ENCODE results near the gene ATAD3B. TPM values are rescaled to one million over a fixed set of nuclear protein-coding genes. Genes with fewer than 3 reads are reported as not detected.
"Not testable (repeated sequence)": the region's sequence is repeated elsewhere in the genome, so short reads cannot be mapped to it uniquely, and the experiment has no call there.

Gene ATAD3B
- polyA plus RNA-seq, 3 donors: 2.3 to 23.3 (median 2.3) TPM

DNA sequence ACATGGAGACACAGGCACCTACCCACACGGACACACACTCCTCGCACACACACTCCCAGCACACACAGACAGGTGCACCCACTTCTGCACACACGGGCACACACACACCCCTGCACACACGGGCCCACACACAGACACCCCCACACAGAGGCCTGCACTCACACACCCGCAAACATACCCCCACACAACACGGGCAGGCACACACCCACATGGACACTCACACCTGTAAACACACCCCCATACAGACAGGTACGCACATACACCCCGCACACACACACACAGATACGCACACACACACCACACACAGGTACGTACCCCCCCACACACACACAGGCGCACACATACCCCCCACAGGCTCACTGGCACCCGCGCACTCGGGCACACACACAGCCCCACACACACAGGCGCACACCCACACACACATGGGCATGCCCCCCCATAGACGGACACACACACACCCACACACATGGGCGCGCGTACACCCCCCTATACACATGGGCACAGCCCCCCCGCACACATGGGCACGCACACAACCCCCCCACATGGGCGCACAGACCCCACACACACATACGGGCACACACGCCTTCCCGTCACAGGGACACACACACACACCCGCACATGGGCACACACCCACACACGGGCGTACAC, 46.5 kb downstream of the ATAD3B start:
- no peak for DNase-seq
- WGBS (ENCODE audit: insufficient coverage): 96% methylated on average over 10 of the region's 28 CpGs
- no peak overlapping the region for H3K4me3 ChIP-seq (replicated peaks in 1 of 3; ENCODE audit: low read depth in 2 of 3, low read length in 3 of 3)
- H3K27ac ChIP-seq (ENCODE audit: low read depth in 1 of 2, low read length in 2 of 2): no peak overlapping the region
- no peaks in the 10 kb centered on the region for H4K20me1 ChIP-seq (ENCODE audit: insufficient read depth, low read length)
- Mint-ChIP-seq H3K9me3 (no peaks in the 10 kb centered on the region), H3K27me3 (ENCODE audit: low read depth in 3 of 3) (no peaks in the 10 kb centered on the region), H3K27ac (peak overlapping the region in 2 of 7 donors; percentile 17 to 72), H3K4me3 (no peak overlapping the region), H3K36me3 (peaks cover 25 to 65% of the 10 kb centered on the region in 2 donors), H3K4me1 (peaks cover 5% of the 10 kb centered on the region)
- H3K4me2 ChIP-seq (replicated peaks; ENCODE audit: extremely low read depth, low read length, poor library complexity, severe bottlenecking): no peak overlapping the region
- H2AFZ ChIP-seq (ENCODE audit: insufficient read depth, low read depth, low read length, poor library complexity, severe bottlenecking): no peak overlapping the region
- peaks cover 19 to 34% of the 10 kb centered on the region in 2 donors for H3K36me3 ChIP-seq (replicated peaks in 1 of 2; ENCODE audit: control insufficient read depth in 1 of 2, insufficient read depth in 2 of 2, low read length in 2 of 2)
- H3K9me3 ChIP-seq (replicated peaks in 1 of 2; ENCODE audit: control insufficient read depth in 1 of 2, insufficient read depth in 1 of 2, low read length in 2 of 2): no peaks in the 10 kb centered on the region
- TF ChIP-seq, protein P1, sequence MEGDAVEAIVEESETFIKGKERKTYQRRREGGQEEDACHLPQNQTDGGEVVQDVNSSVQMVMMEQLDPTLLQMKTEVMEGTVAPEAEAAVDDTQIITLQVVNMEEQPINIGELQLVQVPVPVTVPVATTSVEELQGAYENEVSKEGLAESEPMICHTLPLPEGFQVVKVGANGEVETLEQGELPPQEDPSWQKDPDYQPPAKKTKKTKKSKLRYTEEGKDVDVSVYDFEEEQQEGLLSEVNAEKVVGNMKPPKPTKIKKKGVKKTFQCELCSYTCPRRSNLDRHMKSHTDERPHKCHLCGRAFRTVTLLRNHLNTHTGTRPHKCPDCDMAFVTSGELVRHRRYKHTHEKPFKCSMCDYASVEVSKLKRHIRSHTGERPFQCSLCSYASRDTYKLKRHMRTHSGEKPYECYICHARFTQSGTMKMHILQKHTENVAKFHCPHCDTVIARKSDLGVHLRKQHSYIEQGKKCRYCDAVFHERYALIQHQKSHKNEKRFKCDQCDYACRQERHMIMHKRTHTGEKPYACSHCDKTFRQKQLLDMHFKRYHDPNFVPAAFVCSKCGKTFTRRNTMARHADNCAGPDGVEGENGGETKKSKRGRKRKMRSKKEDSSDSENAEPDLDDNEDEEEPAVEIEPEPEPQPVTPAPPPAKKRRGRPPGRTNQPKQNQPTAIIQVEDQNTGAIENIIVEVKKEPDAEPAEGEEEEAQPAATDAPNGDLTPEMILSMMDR (IDR thresholded peaks at IDR 0.05): no peak
- H3K4me1 ChIP-seq (ENCODE audit: control insufficient read depth in 1 of 2, insufficient read depth in 2 of 2, low read length in 2 of 2): no peaks in the 10 kb centered on the region
- H3K79me2 ChIP-seq (ENCODE audit: insufficient read depth, low read length): peaks cover 4% of the 10 kb centered on the region
- H3K27me3 ChIP-seq (ENCODE audit: control insufficient read depth in 2 of 2, insufficient read depth in 2 of 2, low read length in 2 of 2): no peaks in the 10 kb centered on the region
- no peak overlapping the region for H3K9ac ChIP-seq (ENCODE audit: insufficient read depth, low read length, poor library complexity, severe bottlenecking)
- intact Hi-C loops (cut with micrococcal nuclease): no loop called here

- H3K27me3 ChIP-seq (ENCODE audit: control insufficient read depth in 2 of 2, insufficient read depth in 2 of 2, low read length in 2 of 2); H4K20me1 ChIP-seq (ENCODE audit: insufficient read depth, low read length); H3K4me2 ChIP-seq (replicated peaks; ENCODE audit: extremely low read depth, low read length, poor library complexity, severe bottlenecking); H3K27ac ChIP-seq (ENCODE audit: low read depth in 1 of 2, low read length in 2 of 2); H3K79me2 ChIP-seq (ENCODE audit: insufficient read depth, low read length); H3K9me3 ChIP-seq (replicated peaks in 1 of 2; ENCODE audit: control insufficient read depth in 1 of 2, insufficient read depth in 1 of 2, low read length in 2 of 2); H3K9me3 Mint-ChIP-seq; H3K4me3 Mint-ChIP-seq; H2AFZ ChIP-seq (ENCODE audit: insufficient read depth, low read depth, low read length, poor library complexity, severe bottlenecking); H3K4me3 ChIP-seq (replicated peaks in 1 of 3; ENCODE audit: low read depth in 2 of 3, low read length in 3 of 3); H3K4me1 ChIP-seq (ENCODE audit: control insufficient read depth in 1 of 2, insufficient read depth in 2 of 2, low read length in 2 of 2); H3K9ac ChIP-seq (ENCODE audit: insufficient read depth, low read length, poor library complexity, severe bottlenecking); intact Hi-C loops (cut with micrococcal nuclease); DNase-seq; H3K27ac Mint-ChIP-seq; H3K27me3 Mint-ChIP-seq (ENCODE audit: low read depth in 3 of 3); H3K4me1 Mint-ChIP-seq: not testable (repeated sequence)
- H3K36me3 Mint-ChIP-seq: peaks cover 25 to 68% of the 10 kb centered on the region in 2 donors
- peaks cover 19 to 34% of the 10 kb centered on the region in 2 donors for H3K36me3 ChIP-seq (replicated peaks in 1 of 2; ENCODE audit: control insufficient read depth in 1 of 2, insufficient read depth in 2 of 2, low read length in 2 of 2)
- WGBS (ENCODE audit: insufficient coverage): 92% methylated on average over 5 of the region's 19 CpGs
These were observed 47.0 kb downstream of the ATAD3B start for GRCh38 chr1:1518621-1519007.

DNA sequence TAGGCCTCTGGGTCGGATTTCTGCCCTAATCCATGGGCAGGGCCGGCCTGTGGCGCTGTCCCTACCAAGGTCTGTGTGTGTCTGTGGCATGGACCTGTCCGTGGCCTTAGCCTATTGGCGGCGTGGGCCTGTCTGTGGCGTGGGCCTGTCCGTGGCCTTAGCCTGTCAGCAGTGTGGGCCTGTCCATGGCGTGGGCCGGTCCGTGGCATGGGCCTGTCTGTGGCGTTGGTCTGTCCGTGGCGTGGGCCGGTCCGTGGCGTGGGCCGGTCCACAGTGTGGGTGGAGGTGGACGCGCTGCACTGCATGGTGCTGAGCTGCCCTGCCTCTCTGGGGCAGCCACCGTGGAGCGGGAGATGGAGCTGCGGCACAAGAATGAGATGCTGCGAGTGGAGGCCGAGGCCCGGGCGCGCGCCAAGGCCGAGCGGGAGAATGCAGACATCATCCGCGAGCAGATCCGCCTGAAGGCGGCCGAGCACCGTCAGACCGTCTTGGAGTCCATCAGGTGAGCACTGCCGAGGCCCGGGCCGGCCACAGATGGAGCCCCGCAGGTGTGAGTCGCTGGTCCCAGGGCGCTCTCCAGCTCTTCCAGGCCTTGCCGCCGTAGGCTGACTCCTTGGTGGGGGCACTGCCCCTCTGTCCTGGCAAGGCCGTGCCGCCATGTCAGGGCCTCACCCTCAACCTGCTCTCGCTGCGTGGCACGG, 48.4 kb downstream of the ATAD3B start:
- intact Hi-C loops (cut with micrococcal nuclease); H4K20me1 ChIP-seq (ENCODE audit: insufficient read depth, low read length); H3K9me3 ChIP-seq (replicated peaks in 1 of 2; ENCODE audit: control insufficient read depth in 1 of 2, insufficient read depth in 1 of 2, low read length in 2 of 2); H2AFZ ChIP-seq (ENCODE audit: insufficient read depth, low read depth, low read length, poor library complexity, severe bottlenecking); H3K27me3 ChIP-seq (ENCODE audit: control insufficient read depth in 2 of 2, insufficient read depth in 2 of 2, low read length in 2 of 2); H3K4me1 Mint-ChIP-seq; H3K27ac Mint-ChIP-seq; H3K4me3 ChIP-seq (replicated peaks in 1 of 3; ENCODE audit: low read depth in 2 of 3, low read length in 3 of 3); H3K4me1 ChIP-seq (ENCODE audit: control insufficient read depth in 1 of 2, insufficient read depth in 2 of 2, low read length in 2 of 2); H3K4me2 ChIP-seq (replicated peaks; ENCODE audit: extremely low read depth, low read length, poor library complexity, severe bottlenecking); H3K79me2 ChIP-seq (ENCODE audit: insufficient read depth, low read length); H3K27ac ChIP-seq (ENCODE audit: low read depth in 1 of 2, low read length in 2 of 2); H3K9me3 Mint-ChIP-seq; H3K27me3 Mint-ChIP-seq (ENCODE audit: low read depth in 3 of 3); DNase-seq; H3K4me3 Mint-ChIP-seq; H3K9ac ChIP-seq (ENCODE audit: insufficient read depth, low read length, poor library complexity, severe bottlenecking): not testable (repeated sequence)
- H3K36me3 ChIP-seq (replicated peaks in 1 of 2; ENCODE audit: control insufficient read depth in 1 of 2, insufficient read depth in 2 of 2, low read length in 2 of 2): peaks cover 19 to 34% of the 10 kb centered on the region in 2 donors
- peaks cover 29 to 72% of the 10 kb centered on the region in 2 donors for H3K36me3 Mint-ChIP-seq
- WGBS (ENCODE audit: insufficient coverage): 98% methylated on average over 37 of the region's 51 CpGs

Data from CD14-positive monocyte (primary cell).